ENCODE results near the gene MCOLN1.

GRCh38 chr19:7506385-7507328 lies 15.8 kb upstream of the MCOLN1 start:
- no peak for TF ChIP-seq CTCF (conservative IDR thresholded peaks at IDR 0.05; ENCODE audit: low read depth, low read length)
- no peak for TF ChIP-seq CEBPB (IDR thresholded peaks at IDR 0.05; ENCODE audit: low read depth, low read length)
- no peak for TF ChIP-seq MXI1 (IDR thresholded peaks at IDR 0.05; ENCODE audit: borderline replicate concordance, low read depth, low read length)
- no peak for TF ChIP-seq FOS (IDR thresholded peaks at IDR 0.05; ENCODE audit: low read depth, low read length)
- TF ChIP-seq BHLHE40 (IDR thresholded peaks at IDR 0.05; ENCODE audit: low read depth, low read length): no peak
- no peak for TF ChIP-seq POLR2A (IDR thresholded peaks at IDR 0.05; ENCODE audit: low read depth, low read length)

All from IMR-90 (cell line).